HG02885 (cell line): ENCODE measurements around the gene RPH3AL.

Source experiments
- ATAC-seq: cut with Tn5 transposase; IDR thresholded peaks from one replicate; pipeline ENCODE4 v1.9.1; 2021; ENCODE audit warnings: mild to moderate bottlenecking; ENCODE audit not compliant: unreplicated experiment, poor library complexity

Gene RPH3AL

GRCh38 chr17:269616-270514 lies 82.7 kb downstream of the RPH3AL start:
- ATAC-seq, result no peak

- no peak for ATAC-seq
These were observed 85.6 kb downstream of the RPH3AL start for GRCh38 chr17:266701-267667.

- ATAC-seq, result no peak
These were observed 86.4 kb downstream of the RPH3AL start for GRCh38 chr17:266219-266618.

GRCh38 chr17:265718-266117 lies 86.9 kb downstream of the RPH3AL start:
- no peak for ATAC-seq

- no peak for ATAC-seq
These were observed 88.8 kb downstream of the RPH3AL start for GRCh38 chr17:263773-264172.

- ATAC-seq, result no peak
These were observed 89.3 kb downstream of the RPH3AL start for GRCh38 chr17:263271-263670.

- no peak for ATAC-seq
These were observed 91.0 kb downstream of the RPH3AL start for GRCh38 chr17:261635-262034.

- no peak for ATAC-seq
These were observed 91.7 kb downstream of the RPH3AL start for GRCh38 chr17:260944-261343.

GRCh38 chr17:260031-260791 lies 92.4 kb downstream of the RPH3AL start:
- ATAC-seq, result no peak

- no peak for ATAC-seq
These were observed 93.1 kb downstream of the RPH3AL start for GRCh38 chr17:259341-259976.

GRCh38 chr17:258906-259305 lies 93.7 kb downstream of the RPH3AL start:
- ATAC-seq, result no peak

GRCh38 chr17:258045-258734 lies 94.4 kb downstream of the RPH3AL start:
- ATAC-seq, result no peak

- ATAC-seq, result no peak
These were observed 99.3 kb downstream of the RPH3AL start for GRCh38 chr17:253091-253846.

- no peak for ATAC-seq
These were observed 100.2 kb downstream of the RPH3AL start for GRCh38 chr17:252456-252855.

- ATAC-seq, result no peak
These were observed 101.1 kb downstream of the RPH3AL start for GRCh38 chr17:251531-251930.

GRCh38 chr17:250487-251300 lies 101.9 kb downstream of the RPH3AL start:
- ATAC-seq, result no peak

GRCh38 chr17:249236-249993 lies 103.2 kb downstream of the RPH3AL start:
- ATAC-seq, result no peak
